ENCODE results near the gene ELOVL7.
"Not testable (repeated sequence)": the region's sequence is repeated elsewhere in the genome, so short reads cannot be mapped to it uniquely, and the experiment has no call there.

ELOVL7 gene

GRCh38 chr5:60788863-60789513, 55.1 kb downstream of the ELOVL7 start:
- no peak for DNase-seq (ENCODE audit: insufficient read length)

GRCh38 chr5:60779466-60779865, 64.6 kb downstream of the ELOVL7 start:
- no peak for TF ChIP-seq POLR2A (IDR thresholded peaks at IDR 0.05; ENCODE audit: low read depth, low read length)
- no peak for TF ChIP-seq POLR2AphosphoS5 (IDR thresholded peaks at IDR 0.05; ENCODE audit: low read depth, low read length)
- no peak for TF ChIP-seq TAF1 (IDR thresholded peaks at IDR 0.05; ENCODE audit: borderline replicate concordance, low read depth, low read length)
- DNase-seq (ENCODE audit: insufficient read length) (no peak), FAIRE-seq (no peak)

More at GRCh38 chr5:60788863-60789513, 55.1 kb downstream of the ELOVL7 start:
- TF ChIP-seq POLR2AphosphoS5 (IDR thresholded peaks at IDR 0.05; ENCODE audit: low read depth, low read length) (no peak), TAF1 (IDR thresholded peaks at IDR 0.05; ENCODE audit: borderline replicate concordance, low read depth, low read length) (no peak), POLR2A (IDR thresholded peaks at IDR 0.05; ENCODE audit: low read depth, low read length) (no peak)
- no peak for FAIRE-seq

GRCh38 chr5:60776343-60776742, 67.7 kb downstream of the ELOVL7 start:
- DNase-seq (ENCODE audit: insufficient read length) (no peak), FAIRE-seq (no peak)

GRCh38 chr5:60765019-60765709, 78.9 kb downstream of the ELOVL7 start:
- FAIRE-seq (no peak), DNase-seq (ENCODE audit: insufficient read length) (no peak)
- no peak for TF ChIP-seq POLR2AphosphoS5 (IDR thresholded peaks at IDR 0.05; ENCODE audit: low read depth, low read length)
- TF ChIP-seq TAF1 (IDR thresholded peaks at IDR 0.05; ENCODE audit: borderline replicate concordance, low read depth, low read length) = no peak
- TF ChIP-seq POLR2A (IDR thresholded peaks at IDR 0.05; ENCODE audit: low read depth, low read length) = no peak

More at GRCh38 chr5:60776343-60776742, 67.7 kb downstream of the ELOVL7 start:
- TF ChIP-seq TAF1 (IDR thresholded peaks at IDR 0.05; ENCODE audit: borderline replicate concordance, low read depth, low read length) (no peak), POLR2A (IDR thresholded peaks at IDR 0.05; ENCODE audit: low read depth, low read length) (no peak), POLR2AphosphoS5 (IDR thresholded peaks at IDR 0.05; ENCODE audit: low read depth, low read length) (no peak)

- no peak for TF ChIP-seq POLR2AphosphoS5 (IDR thresholded peaks at IDR 0.05; ENCODE audit: low read depth, low read length)
- TF ChIP-seq TAF1 (IDR thresholded peaks at IDR 0.05; ENCODE audit: borderline replicate concordance, low read depth, low read length) = no peak
- no peak for TF ChIP-seq POLR2A (IDR thresholded peaks at IDR 0.05; ENCODE audit: low read depth, low read length)
- FAIRE-seq (no peak), DNase-seq (ENCODE audit: insufficient read length) (no peak)
Observed at GRCh38 chr5:60763061-60763460, 81.0 kb downstream of the ELOVL7 start.

GRCh38 chr5:60754495-60754894, 89.6 kb downstream of the ELOVL7 start:
- DNase-seq (ENCODE audit: insufficient read length) = no peak
- TF ChIP-seq POLR2AphosphoS5 (IDR thresholded peaks at IDR 0.05; ENCODE audit: low read depth, low read length) (no peak), POLR2A (IDR thresholded peaks at IDR 0.05; ENCODE audit: low read depth, low read length) (no peak), TAF1 (IDR thresholded peaks at IDR 0.05; ENCODE audit: borderline replicate concordance, low read depth, low read length) (no peak)
- FAIRE-seq = no peak

- no peak for TF ChIP-seq TAF1 (IDR thresholded peaks at IDR 0.05; ENCODE audit: borderline replicate concordance, low read depth, low read length)
- no peak for TF ChIP-seq POLR2AphosphoS5 (IDR thresholded peaks at IDR 0.05; ENCODE audit: low read depth, low read length)
- TF ChIP-seq POLR2A (IDR thresholded peaks at IDR 0.05; ENCODE audit: low read depth, low read length) = no peak
- no peak for FAIRE-seq
- no peak for DNase-seq (ENCODE audit: insufficient read length)
Observed at GRCh38 chr5:60744682-60745081, 99.4 kb downstream of the ELOVL7 start.

- TF ChIP-seq TAF1 (IDR thresholded peaks at IDR 0.05; ENCODE audit: borderline replicate concordance, low read depth, low read length) = no peak
- TF ChIP-seq POLR2AphosphoS5 (IDR thresholded peaks at IDR 0.05; ENCODE audit: low read depth, low read length) = no peak
- no peak for TF ChIP-seq POLR2A (IDR thresholded peaks at IDR 0.05; ENCODE audit: low read depth, low read length)
- FAIRE-seq (no peak), DNase-seq (ENCODE audit: insufficient read length) (no peak)
Observed at GRCh38 chr5:60743511-60744314, 100.4 kb downstream of the ELOVL7 start.

GRCh38 chr5:60740322-60740721, 103.7 kb downstream of the ELOVL7 start:
- TF ChIP-seq POLR2A (IDR thresholded peaks at IDR 0.05; ENCODE audit: low read depth, low read length) (no peak), POLR2AphosphoS5 (IDR thresholded peaks at IDR 0.05; ENCODE audit: low read depth, low read length) (no peak), TAF1 (IDR thresholded peaks at IDR 0.05; ENCODE audit: borderline replicate concordance, low read depth, low read length) (no peak)
- FAIRE-seq = no peak

GRCh38 chr5:60738933-60739332, 105.1 kb downstream of the ELOVL7 start:
- TF ChIP-seq TAF1 (IDR thresholded peaks at IDR 0.05; ENCODE audit: borderline replicate concordance, low read depth, low read length) = no peak
- no peak for FAIRE-seq
- no peak for DNase-seq (ENCODE audit: insufficient read length)

More at GRCh38 chr5:60740322-60740721, 103.7 kb downstream of the ELOVL7 start:
- DNase-seq (ENCODE audit: insufficient read length) = no peak

GRCh38 chr5:60738461-60738860, 105.6 kb downstream of the ELOVL7 start:
- DNase-seq (ENCODE audit: insufficient read length) (no peak), FAIRE-seq (no peak)
- TF ChIP-seq TAF1 (IDR thresholded peaks at IDR 0.05; ENCODE audit: borderline replicate concordance, low read depth, low read length) = no peak
- no peak for TF ChIP-seq POLR2AphosphoS5 (IDR thresholded peaks at IDR 0.05; ENCODE audit: low read depth, low read length)
- no peak for TF ChIP-seq POLR2A (IDR thresholded peaks at IDR 0.05; ENCODE audit: low read depth, low read length)

- not testable (repeated sequence) for DNase-seq (ENCODE audit: insufficient read length); FAIRE-seq
Observed at GRCh38 chr5:60730858-60731257, 113.2 kb downstream of the ELOVL7 start.

Measured in GM12892 (cell line).